Fibroblast of lung (primary cell): Measurements from ENCODE around the gene GOLGA5.

Experiments
- CTCF ChIP-seq, 2 donors: IDR thresholded peaks in 1 of 2; conservative IDR thresholded peaks in 1 of 2; 1 replicate in 1 of 2; 2 replicates in 1 of 2; pipeline ENCODE4 v1.5.1; 2011 to 2012; ENCODE audit warnings: low read length in 2 of 2, control low read depth in 1 of 2, inconsistent platforms in 1 of 2, low read depth in 1 of 2, mild to moderate bottlenecking in 1 of 2
- EZH2 ChIP-seq: IDR thresholded peaks from 2 replicates; pipeline ENCODE4 v1.5.1; 2012; ENCODE audit warnings: low read length, control low read depth, mild to moderate bottlenecking; ENCODE audit errors: missing control alignments

GRCh38 chr14:92847278-92847677 lies 53.2 kb downstream of the GOLGA5 start:
- TF ChIP-seq CTCF (conservative IDR thresholded peaks at IDR 0.05 in 1 of 2, IDR thresholded peaks at IDR 0.05 in 1 of 2; ENCODE audit: low read depth in 1 of 2, low read length in 2 of 2) (no peak), EZH2 (no peak)
